Activated T-helper 1 cell treated with anti-CD3 and anti-CD28 coated beads, Interleukin-12 subunit alpha, Interleukin-12 subunit beta, Interleukin-2, Interleukin-4 antibody, amounts not matched to agents 30 ng/mL and 10 ng/mL and 1 ng/mL, durations not matched to agents 14 hours and 24 hours and 36 hours (primary cell): ENCODE measurements around the gene PHACTR1. TPM values are rescaled to one million over a fixed set of nuclear protein-coding genes. Genes with fewer than 3 reads are reported as not detected.
"Not testable (repeated sequence)": the region's sequence is repeated elsewhere in the genome, so short reads cannot be mapped to it uniquely, and the experiment has no call there.

Source experiments
- DNase-seq: peaks from one replicate; pipeline ENCODE4 v3.0.0; 2021; ENCODE audit warnings: low spot score
- H3K27ac Mint-ChIP-seq: one replicate; pipeline ENCODE4 v1.8.0; 2021; ENCODE audit warnings: mild to moderate bottlenecking, mixed read lengths
- H3K27me3 Mint-ChIP-seq: one replicate; pipeline ENCODE4 v1.8.0; 2022; ENCODE audit warnings: mild to moderate bottlenecking, moderate library complexity, mixed read lengths; ENCODE audit not compliant: insufficient read depth
- H3K36me3 Mint-ChIP-seq: one replicate; pipeline ENCODE4 v1.8.0; 2021; ENCODE audit warnings: low read depth, mixed read lengths
- H3K4me1 Mint-ChIP-seq: one replicate; pipeline ENCODE4 v1.8.0; 2021; ENCODE audit warnings: low read depth, mixed read lengths
- H3K4me3 Mint-ChIP-seq: one replicate; pipeline ENCODE4 v1.8.0; 2021; ENCODE audit warnings: mild to moderate bottlenecking, moderate library complexity, mixed read lengths
- H3K9me3 Mint-ChIP-seq: one replicate; pipeline ENCODE4 v1.8.0; 2021; ENCODE audit warnings: mixed read lengths
- intact Hi-C: fragments of 100-400 bp; cut with micrococcal nuclease; formaldehyde crosslinking; loops from one replicate; pipeline ENCODE4 v1.15.1; 2024
- total RNA-seq: library from RNA; stranded (reverse); gene quantifications from 2 replicates; pipeline ENCODE4 v1.2.3, GENCODE V29; 2022

Gene PHACTR1
- total RNA-seq, 1 donor from 2014 or later, result 0.44 TPM

GRCh38 chr6:13233106-13233505 lies 516.5 kb downstream of the PHACTR1 start:
- peaks cover 12% of the 10 kb centered on the region for H3K4me1 Mint-ChIP-seq
- no peak overlapping the region for H3K4me3 Mint-ChIP-seq
- DNase-seq, result no peak
- intact Hi-C loops, result no loop called here
- H3K36me3 Mint-ChIP-seq, result peaks cover 3% of the 10 kb centered on the region
- H3K27me3 Mint-ChIP-seq, result peaks cover 29% of the 10 kb centered on the region
- no peak overlapping the region for H3K27ac Mint-ChIP-seq
- peaks cover 3% of the 10 kb centered on the region for H3K9me3 Mint-ChIP-seq

- H3K4me3 Mint-ChIP-seq, result no peak overlapping the region
- intact Hi-C loops, result no loop called here
- H3K9me3 Mint-ChIP-seq, result peaks cover 3% of the 10 kb centered on the region
- no peak overlapping the region for H3K27ac Mint-ChIP-seq
- peaks cover 10% of the 10 kb centered on the region for H3K4me1 Mint-ChIP-seq
- peaks cover 3% of the 10 kb centered on the region for H3K36me3 Mint-ChIP-seq
- H3K27me3 Mint-ChIP-seq, result peaks cover 31% of the 10 kb centered on the region
- DNase-seq, result no peak
Measured at GRCh38 chr6:13234130-13234529, 517.6 kb downstream of the PHACTR1 start.

DNA sequence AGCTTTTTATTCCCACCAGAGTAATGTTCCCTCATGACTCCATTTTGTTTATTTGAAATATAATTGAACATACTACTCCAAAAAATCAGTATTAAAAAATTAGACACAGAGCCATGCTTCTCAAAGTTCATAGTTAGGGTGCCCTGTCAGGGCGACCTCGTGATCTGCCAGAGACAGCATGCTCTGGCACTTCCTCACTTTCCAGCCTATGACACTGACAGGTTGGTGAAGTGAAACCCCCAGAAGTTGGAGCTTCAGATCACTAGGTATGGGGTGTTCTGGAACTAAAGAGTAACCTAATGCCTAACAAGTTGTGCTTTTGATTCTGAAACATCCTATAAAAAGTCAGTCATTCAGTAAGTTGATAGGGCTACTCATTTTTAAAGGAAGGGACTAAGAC lies 518.8 kb downstream of the PHACTR1 start:
- Mint-ChIP-seq H3K4me3 (no peak overlapping the region), H3K27me3 (peaks cover 41% of the 10 kb centered on the region), H3K4me1 (no peaks in the 10 kb centered on the region), H3K27ac (no peak overlapping the region), H3K9me3 (peaks cover 3% of the 10 kb centered on the region), H3K36me3 (peaks cover 3% of the 10 kb centered on the region)
- DNase-seq, result no peak
- intact Hi-C loops, result no loop called here

- H3K27ac Mint-ChIP-seq, result no peak overlapping the region
- intact Hi-C loops, result no loop called here
- no peaks in the 10 kb centered on the region for H3K9me3 Mint-ChIP-seq
- DNase-seq, result no peak
- H3K4me1 Mint-ChIP-seq, result no peaks in the 10 kb centered on the region
- peaks cover 41% of the 10 kb centered on the region for H3K27me3 Mint-ChIP-seq
- no peaks in the 10 kb centered on the region for H3K36me3 Mint-ChIP-seq
- H3K4me3 Mint-ChIP-seq, result no peak overlapping the region
Measured at GRCh38 chr6:13237318-13237717, 520.8 kb downstream of the PHACTR1 start.

DNA sequence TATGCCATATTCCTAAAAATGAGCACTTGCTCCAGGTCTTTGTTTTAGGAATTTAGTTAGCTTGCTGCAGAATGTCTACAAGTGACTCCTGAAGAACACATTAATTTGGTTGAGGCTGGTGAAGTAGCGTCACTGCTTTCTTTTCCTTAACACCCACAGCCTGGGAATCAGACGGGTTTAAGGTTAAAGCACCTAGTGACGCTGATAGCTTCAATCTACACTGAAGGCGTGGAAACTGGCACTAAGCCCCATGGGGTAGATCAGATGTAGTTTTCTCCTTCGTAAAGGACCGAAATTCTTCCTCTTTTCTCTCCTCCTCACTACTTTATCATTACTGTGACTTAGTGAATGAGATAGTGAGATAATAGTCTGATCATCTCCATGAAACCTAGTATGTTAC lies 521.5 kb downstream of the PHACTR1 start:
- no peaks in the 10 kb centered on the region for H3K9me3 Mint-ChIP-seq
- H3K36me3 Mint-ChIP-seq, result no peaks in the 10 kb centered on the region
- no peak for DNase-seq
- no peak overlapping the region for H3K4me3 Mint-ChIP-seq
- H3K27ac Mint-ChIP-seq, result no peak overlapping the region
- peaks cover 36% of the 10 kb centered on the region for H3K27me3 Mint-ChIP-seq
- intact Hi-C loops, result no loop called here
- no peaks in the 10 kb centered on the region for H3K4me1 Mint-ChIP-seq

GRCh38 chr6:13238640-13239216 lies 522.2 kb downstream of the PHACTR1 start:
- Mint-ChIP-seq H3K36me3 (no peaks in the 10 kb centered on the region), H3K27ac (no peak overlapping the region), H3K4me1 (no peaks in the 10 kb centered on the region), H3K9me3 (no peaks in the 10 kb centered on the region), H3K27me3 (peaks cover 36% of the 10 kb centered on the region), H3K4me3 (no peak overlapping the region)
- no peak for DNase-seq
- intact Hi-C loops, result no loop called here

- Mint-ChIP-seq H3K27ac (no peak overlapping the region), H3K27me3 (peaks cover 30% of the 10 kb centered on the region), H3K4me3 (no peak overlapping the region), H3K9me3 (no peaks in the 10 kb centered on the region), H3K36me3 (peaks cover 1% of the 10 kb centered on the region), H3K4me1 (no peaks in the 10 kb centered on the region)
- intact Hi-C loops, result no loop called here
- DNase-seq, result no peak
Measured at GRCh38 chr6:13239530-13240455, 523.2 kb downstream of the PHACTR1 start.

- Mint-ChIP-seq H3K4me3 (no peak overlapping the region), H3K4me1 (no peaks in the 10 kb centered on the region), H3K27me3 (peaks cover 18% of the 10 kb centered on the region), H3K27ac (no peak overlapping the region), H3K9me3 (no peaks in the 10 kb centered on the region), H3K36me3 (peaks cover 1% of the 10 kb centered on the region)
- no peak for DNase-seq
- intact Hi-C loops, result no loop called here
Measured at GRCh38 chr6:13241364-13241763, 524.8 kb downstream of the PHACTR1 start.

DNA sequence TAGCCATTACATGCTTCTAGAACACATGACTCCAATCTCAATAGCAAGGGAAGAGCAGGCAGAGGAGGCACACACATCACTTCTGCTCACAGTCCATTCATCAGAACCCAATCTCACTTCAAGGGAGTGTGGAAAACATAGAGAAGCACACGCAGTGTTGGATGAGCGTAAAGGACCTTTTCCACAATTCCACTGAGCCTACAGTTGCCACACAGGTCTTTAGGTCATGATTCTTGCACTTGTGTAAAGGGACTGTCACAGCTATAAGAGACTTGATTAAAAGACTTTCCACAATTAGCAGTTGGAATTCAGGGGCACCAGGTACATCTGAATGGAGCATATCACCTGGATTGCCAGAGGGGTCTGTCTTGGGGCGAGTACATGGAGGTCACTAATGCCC lies 525.6 kb downstream of the PHACTR1 start:
- H3K27ac Mint-ChIP-seq, result no peak overlapping the region
- H3K4me3 Mint-ChIP-seq, result no peak overlapping the region
- intact Hi-C loops, result no loop called here

GRCh38 chr6:13242590-13242989 lies 526.0 kb downstream of the PHACTR1 start:
- Mint-ChIP-seq H3K4me3 (no peak overlapping the region), H3K27ac (no peak overlapping the region), H3K27me3 (peaks cover 17% of the 10 kb centered on the region), H3K4me1 (no peaks in the 10 kb centered on the region), H3K36me3 (peaks cover 1% of the 10 kb centered on the region), H3K9me3 (no peaks in the 10 kb centered on the region)
- DNase-seq, result no peak
- intact Hi-C loops, result no loop called here

More for the DNA sequence above, 525.6 kb downstream of the PHACTR1 start:
- Mint-ChIP-seq H3K4me1 (no peaks in the 10 kb centered on the region), H3K36me3 (peaks cover 1% of the 10 kb centered on the region), H3K27me3 (peaks cover 17% of the 10 kb centered on the region), H3K9me3 (no peaks in the 10 kb centered on the region)
- DNase-seq, result no peak

- no peak for DNase-seq
- intact Hi-C loops, result no loop called here
- Mint-ChIP-seq H3K27me3 (peaks cover 17% of the 10 kb centered on the region), H3K4me3 (no peak overlapping the region), H3K36me3 (peaks cover 1% of the 10 kb centered on the region), H3K27ac (no peak overlapping the region), H3K9me3 (no peaks in the 10 kb centered on the region), H3K4me1 (no peaks in the 10 kb centered on the region)
Measured at GRCh38 chr6:13243033-13243432, 526.5 kb downstream of the PHACTR1 start.

GRCh38 chr6:13243745-13244144 lies 527.2 kb downstream of the PHACTR1 start:
- DNase-seq, H3K9me3 Mint-ChIP-seq, H3K27ac Mint-ChIP-seq, H3K36me3 Mint-ChIP-seq, intact Hi-C loops, H3K4me3 Mint-ChIP-seq, H3K4me1 Mint-ChIP-seq: not testable (repeated sequence)
- peaks cover 14% of the 10 kb centered on the region for H3K27me3 Mint-ChIP-seq

GRCh38 chr6:13247627-13248026 lies 531.1 kb downstream of the PHACTR1 start:
- Mint-ChIP-seq H3K4me1 (no peaks in the 10 kb centered on the region), H3K4me3 (no peak overlapping the region), H3K27me3 (peaks cover 6% of the 10 kb centered on the region), H3K36me3 (peaks cover 1% of the 10 kb centered on the region), H3K9me3 (no peaks in the 10 kb centered on the region), H3K27ac (no peak overlapping the region)
- DNase-seq, result no peak
- intact Hi-C loops, result no loop called here
